Neural progenitor cell (in vitro differentiated cells): ENCODE measurements around the gene BCAS3. TPM values are rescaled to one million over a fixed set of nuclear protein-coding genes. Genes with fewer than 3 reads are reported as not detected.

Experiments used
- DNase-seq: peaks from one replicate; pipeline ENCODE4 v3.0.0-alpha.2; 2016; ENCODE audit warnings: low spot score
- H2AFZ ChIP-seq: fragments of 200-600 bp; sonication (generic); replicated peaks from 2 replicates; pipeline ENCODE4 v1.6.1; 2016; ENCODE audit warnings: antibody characterized with exemption
- H3F3A ChIP-seq: fragments of 200-600 bp; sonication (generic); 2 replicates; pipeline ENCODE4 v1.6.1; 2016; ENCODE audit warnings: antibody characterized with exemption, low read depth
- H3K27ac ChIP-seq: fragments of 200-600 bp; sonication (generic); 2 replicates; pipeline ENCODE4 v1.5.1; 2016; ENCODE audit warnings: mild to moderate bottlenecking
- H3K27me3 ChIP-seq: fragments of 200-600 bp; sonication (generic); 2 replicates; pipeline ENCODE4 v1.6.1; 2016; ENCODE audit warnings: mild to moderate bottlenecking, moderate library complexity
- H3K36me3 ChIP-seq: fragments of 200-600 bp; sonication (generic); 2 replicates; pipeline ENCODE4 v1.5.1; 2016
- H3K4me1 ChIP-seq: fragments of 200-600 bp; sonication (generic); 2 replicates; pipeline ENCODE4 v1.6.1; 2016; ENCODE audit warnings: mixed run types
- H3K4me2 ChIP-seq: fragments of 200-600 bp; sonication (generic); 2 replicates; pipeline ENCODE4 v1.6.1; 2016
- H3K4me3 ChIP-seq: fragments of 200-600 bp; sonication (generic); 2 replicates; pipeline ENCODE4 v1.5.1; 2016
- H3K79me2 ChIP-seq: fragments of 200-600 bp; sonication (generic); 2 replicates; pipeline ENCODE4 v1.6.1; 2016; ENCODE audit warnings: low read depth
- H3K9ac ChIP-seq: fragments of 200-600 bp; sonication (generic); 2 replicates; pipeline ENCODE4 v1.6.1; 2016
- H3K9me3 ChIP-seq: fragments of 200-600 bp; sonication (generic); 2 replicates; pipeline ENCODE4 v1.5.1; 2016; ENCODE audit warnings: low read depth
- H4K20me1 ChIP-seq: fragments of 200-600 bp; sonication (generic); 2 replicates; pipeline ENCODE4 v1.6.1; 2016; ENCODE audit warnings: low read depth
- H3K27ac Mint-ChIP-seq: 3 replicates; pipeline ENCODE4 v1.8.0; 2021; ENCODE audit warnings: mixed read lengths
- H3K27me3 Mint-ChIP-seq: 2 replicates; pipeline ENCODE4 v1.8.0; 2022; ENCODE audit warnings: low read depth, mild to moderate bottlenecking, inconsistent platforms, moderate library complexity, mixed read lengths; ENCODE audit not compliant: insufficient read depth
- H3K36me3 Mint-ChIP-seq: 3 replicates; pipeline ENCODE4 v1.8.0; 2021; ENCODE audit warnings: mixed read lengths
- H3K4me1 Mint-ChIP-seq: 3 replicates; pipeline ENCODE4 v1.8.0; 2021; ENCODE audit warnings: mixed read lengths
- H3K4me3 Mint-ChIP-seq: 3 replicates; pipeline ENCODE4 v1.8.0; 2021; ENCODE audit warnings: mild to moderate bottlenecking, moderate library complexity, mixed read lengths
- H3K9me3 Mint-ChIP-seq: 3 replicates; pipeline ENCODE4 v1.8.0; 2020; ENCODE audit warnings: mixed read lengths
- EZH2 ChIP-seq: fragments of 200-600 bp; sonication (generic); IDR thresholded peaks from 2 replicates; pipeline ENCODE4 v1.6.1; 2017; ENCODE audit warnings: antibody characterized with exemption, mild to moderate bottlenecking, moderate library complexity
- EZH2phosphoT487 ChIP-seq: fragments of 200-600 bp; sonication (generic); IDR thresholded peaks from 2 replicates; pipeline ENCODE4 v1.6.1; 2017; ENCODE audit warnings: antibody characterized with exemption
- total RNA-seq: library from RNA; depleted of rRNA; stranded (reverse); fragments of >200 nt; gene quantifications from 2 replicates; pipeline ENCODE4 v1.2.3, GENCODE V29; 2015; ENCODE audit warnings: low replicate concordance
- TF ChIP-seq, protein P1 (sequence below): fragments of 200-600 bp; sonication (generic); IDR thresholded peaks from 2 replicates; pipeline ENCODE4 v1.5.1; 2017; ENCODE audit warnings: antibody characterized with exemption, mild to moderate bottlenecking

The BCAS3 gene
- total RNA-seq, 1 donor from 2014 or later: 60.9 TPM

DNA sequence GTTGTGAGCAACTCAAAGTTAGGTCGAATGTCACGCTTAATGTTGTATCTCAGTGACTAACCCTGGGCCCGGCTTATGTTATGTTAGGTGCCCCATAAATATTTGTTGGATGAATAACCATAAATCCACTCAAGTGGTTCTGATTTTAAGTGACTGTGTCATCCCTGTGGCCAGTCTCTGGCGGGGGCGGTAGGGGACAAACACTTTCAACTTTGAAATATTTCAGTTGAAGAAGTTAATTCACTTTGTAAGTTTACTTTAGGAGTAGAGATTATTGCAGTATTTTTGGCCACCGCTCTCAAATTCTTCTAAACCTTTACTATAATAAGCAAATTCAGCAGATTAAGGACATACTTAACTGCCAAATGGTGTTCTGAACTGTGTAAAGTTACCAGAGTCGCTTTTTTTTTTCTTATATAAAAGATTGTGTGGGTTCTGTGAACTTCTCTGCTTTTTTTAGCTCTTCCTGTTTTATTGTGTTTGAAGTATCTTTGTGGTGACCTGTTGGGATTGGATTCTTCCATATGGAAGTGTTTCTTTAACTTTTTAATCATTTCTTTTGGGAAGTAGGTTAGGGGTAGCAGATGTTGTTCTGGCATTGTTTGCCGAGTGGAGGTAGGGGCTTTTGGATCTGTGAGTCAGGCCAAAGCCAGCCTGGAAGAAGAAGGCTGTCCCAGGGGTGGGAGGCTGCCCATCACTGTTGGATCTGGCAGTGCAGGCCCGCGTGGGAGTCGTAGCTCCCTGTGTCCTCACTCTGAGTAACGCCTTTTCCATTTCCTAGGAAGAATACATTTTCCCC is 660.5 kb downstream of the BCAS3 start:
- H3F3A ChIP-seq: no peaks in the 10 kb centered on the region
- no peaks in the 10 kb centered on the region for H4K20me1 ChIP-seq
- no peaks in the 10 kb centered on the region for H3K9me3 ChIP-seq
- H3K4me3 ChIP-seq: no peak overlapping the region
- no peak overlapping the region for H3K9ac ChIP-seq
- TF ChIP-seq, protein P1, sequence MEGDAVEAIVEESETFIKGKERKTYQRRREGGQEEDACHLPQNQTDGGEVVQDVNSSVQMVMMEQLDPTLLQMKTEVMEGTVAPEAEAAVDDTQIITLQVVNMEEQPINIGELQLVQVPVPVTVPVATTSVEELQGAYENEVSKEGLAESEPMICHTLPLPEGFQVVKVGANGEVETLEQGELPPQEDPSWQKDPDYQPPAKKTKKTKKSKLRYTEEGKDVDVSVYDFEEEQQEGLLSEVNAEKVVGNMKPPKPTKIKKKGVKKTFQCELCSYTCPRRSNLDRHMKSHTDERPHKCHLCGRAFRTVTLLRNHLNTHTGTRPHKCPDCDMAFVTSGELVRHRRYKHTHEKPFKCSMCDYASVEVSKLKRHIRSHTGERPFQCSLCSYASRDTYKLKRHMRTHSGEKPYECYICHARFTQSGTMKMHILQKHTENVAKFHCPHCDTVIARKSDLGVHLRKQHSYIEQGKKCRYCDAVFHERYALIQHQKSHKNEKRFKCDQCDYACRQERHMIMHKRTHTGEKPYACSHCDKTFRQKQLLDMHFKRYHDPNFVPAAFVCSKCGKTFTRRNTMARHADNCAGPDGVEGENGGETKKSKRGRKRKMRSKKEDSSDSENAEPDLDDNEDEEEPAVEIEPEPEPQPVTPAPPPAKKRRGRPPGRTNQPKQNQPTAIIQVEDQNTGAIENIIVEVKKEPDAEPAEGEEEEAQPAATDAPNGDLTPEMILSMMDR: no peak
- no peak for TF ChIP-seq EZH2
- TF ChIP-seq EZH2phosphoT487: no peak
- no peak overlapping the region for H3K27ac Mint-ChIP-seq
- H3K4me1 ChIP-seq: no peaks in the 10 kb centered on the region
- H3K4me2 ChIP-seq: no peak overlapping the region
- no peaks in the 10 kb centered on the region for H3K79me2 ChIP-seq
- H3K4me3 Mint-ChIP-seq: no peak overlapping the region
- H3K27me3 ChIP-seq: no peaks in the 10 kb centered on the region
- H3K36me3 Mint-ChIP-seq: no peaks in the 10 kb centered on the region
- H3K4me1 Mint-ChIP-seq: peaks cover 8% of the 10 kb centered on the region
- H3K9me3 Mint-ChIP-seq: no peaks in the 10 kb centered on the region
- H3K27ac ChIP-seq: no peak overlapping the region
- H3K27me3 Mint-ChIP-seq: peaks cover 6% of the 10 kb centered on the region
- H2AFZ ChIP-seq: no peak overlapping the region
- no peaks in the 10 kb centered on the region for H3K36me3 ChIP-seq
- no peak for DNase-seq

DNA sequence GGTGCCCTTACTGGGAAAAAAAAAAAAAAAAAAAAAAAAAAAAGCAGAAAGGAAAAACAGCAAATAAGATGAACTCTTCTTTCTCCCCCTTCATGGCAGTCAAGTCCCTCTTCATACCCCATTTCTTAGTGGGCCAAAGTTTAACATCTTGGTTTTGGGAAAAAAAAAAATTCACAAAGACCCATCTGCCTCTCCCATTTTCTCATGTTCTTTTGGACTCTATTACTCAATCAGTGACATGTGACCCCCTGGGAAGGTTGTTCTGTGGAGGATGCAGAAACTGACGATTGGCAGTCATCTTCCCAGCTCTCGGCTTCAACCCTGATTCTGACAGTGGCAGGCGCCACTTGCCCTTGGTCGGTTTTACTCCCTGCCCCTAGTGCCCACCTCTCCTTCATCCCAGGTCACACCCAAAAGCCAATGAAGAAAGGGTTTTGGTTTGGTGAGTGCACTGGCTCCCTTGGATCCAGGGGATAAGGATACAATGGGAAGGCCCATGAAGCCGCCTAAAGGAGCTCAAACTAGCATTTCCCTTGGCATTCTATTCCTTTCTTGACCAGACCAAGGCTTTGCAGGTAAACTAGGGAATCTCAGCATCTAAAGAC is 661.3 kb downstream of the BCAS3 start:
- Histone ChIP-seq H3K4me3 (no peak overlapping the region), H3K4me1 (no peaks in the 10 kb centered on the region), H3K27ac (no peak overlapping the region), H2AFZ (no peak overlapping the region), H3K79me2 (no peaks in the 10 kb centered on the region), H3K9me3 (no peaks in the 10 kb centered on the region), H3K27me3 (no peaks in the 10 kb centered on the region), H3F3A (no peaks in the 10 kb centered on the region), H3K9ac (no peak overlapping the region), H3K36me3 (no peaks in the 10 kb centered on the region), H4K20me1 (no peaks in the 10 kb centered on the region), H3K4me2 (no peak overlapping the region)
- DNase-seq: no peak
- Mint-ChIP-seq H3K27ac (no peak overlapping the region), H3K9me3 (no peaks in the 10 kb centered on the region), H3K4me1 (peaks cover 8% of the 10 kb centered on the region), H3K4me3 (no peak overlapping the region), H3K36me3 (no peaks in the 10 kb centered on the region), H3K27me3 (peaks cover 6% of the 10 kb centered on the region)
- no peak for TF ChIP-seq EZH2phosphoT487
- TF ChIP-seq, protein P1: no peak
- no peak for TF ChIP-seq EZH2

DNA sequence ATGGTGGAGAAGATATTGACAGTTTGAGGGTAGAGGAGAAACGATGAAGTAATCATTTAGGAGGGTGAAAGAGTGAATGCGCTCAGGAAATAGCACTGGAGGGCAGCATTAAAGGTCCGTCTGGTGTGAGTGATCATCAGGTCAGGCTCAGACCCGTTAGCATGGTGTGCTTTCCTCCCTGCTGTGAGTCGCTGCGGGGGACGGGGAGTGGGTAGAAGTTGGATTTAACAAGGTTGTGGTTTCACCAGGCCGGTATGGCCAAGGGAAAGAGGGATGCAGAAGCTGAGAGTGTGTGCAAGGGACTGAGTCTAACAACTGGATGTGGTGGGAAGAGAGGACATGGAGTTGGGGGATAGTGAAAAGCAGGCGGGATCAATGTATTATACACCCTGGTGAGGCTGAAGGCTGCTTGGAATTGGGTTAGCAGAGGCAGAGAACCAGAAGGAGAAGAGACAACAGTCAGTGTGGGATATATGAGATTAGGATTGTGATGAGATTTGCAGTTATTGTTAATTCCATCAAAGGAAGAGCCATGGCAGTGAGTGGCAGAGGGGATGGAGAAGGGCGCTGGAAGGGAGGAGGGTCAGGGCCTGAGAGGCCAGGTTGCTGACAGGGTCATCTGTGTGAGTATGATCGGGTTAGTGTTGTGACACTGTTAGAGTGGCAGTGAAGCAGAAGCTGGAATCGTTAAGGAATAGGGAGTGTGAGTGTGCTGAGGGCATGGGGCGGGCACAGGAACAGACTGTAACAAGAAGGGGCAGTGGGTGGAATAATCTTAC is 663.0 kb downstream of the BCAS3 start:
- Mint-ChIP-seq H3K36me3 (no peaks in the 10 kb centered on the region), H3K4me1 (peaks cover 8% of the 10 kb centered on the region), H3K4me3 (no peak overlapping the region), H3K9me3 (no peaks in the 10 kb centered on the region), H3K27me3 (peaks cover 2% of the 10 kb centered on the region), H3K27ac (no peak overlapping the region)
- H2AFZ ChIP-seq: no peak overlapping the region
- DNase-seq: no peak
- H3K9ac ChIP-seq: no peak overlapping the region
- no peaks in the 10 kb centered on the region for H3K9me3 ChIP-seq
- H4K20me1 ChIP-seq: no peaks in the 10 kb centered on the region
- H3F3A ChIP-seq: no peaks in the 10 kb centered on the region
- H3K4me2 ChIP-seq: no peak overlapping the region
- no peaks in the 10 kb centered on the region for H3K36me3 ChIP-seq
- no peaks in the 10 kb centered on the region for H3K4me1 ChIP-seq
- H3K79me2 ChIP-seq: no peaks in the 10 kb centered on the region
- H3K27ac ChIP-seq: no peak overlapping the region
- TF ChIP-seq EZH2phosphoT487 (no peak), EZH2 (no peak)
- TF ChIP-seq, protein P1: no peak
- no peaks in the 10 kb centered on the region for H3K27me3 ChIP-seq
- H3K4me3 ChIP-seq: no peak overlapping the region
